ENCODE measurements around the gene AKAP6. TPM values are rescaled to one million over a fixed set of nuclear protein-coding genes. Genes with fewer than 3 reads are reported as not detected.

AKAP6 gene
- total RNA-seq, 1 experiment from 2014 or later: 2.6 TPM

- DNase-seq (ENCODE audit: low read depth, low spot score): no peak
- in situ Hi-C loops (cut with HindIII; ENCODE audit: low pct_unique_long_range_greater_than_20kb, low sequenced_read_pairs): no loop called here
Measured at GRCh38 chr14:32627545-32628298, 298.6 kb downstream of the AKAP6 start.

- no peak for DNase-seq (ENCODE audit: low read depth, low spot score)
- in situ Hi-C loops (cut with HindIII; ENCODE audit: low pct_unique_long_range_greater_than_20kb, low sequenced_read_pairs): no loop called here
Measured at GRCh38 chr14:32629236-32629635, 300.1 kb downstream of the AKAP6 start.

GRCh38 chr14:32630701-32631100, 301.6 kb downstream of the AKAP6 start:
- in situ Hi-C loops (cut with HindIII; ENCODE audit: low pct_unique_long_range_greater_than_20kb, low sequenced_read_pairs): no loop called here
- no peak for DNase-seq (ENCODE audit: low read depth, low spot score)

GRCh38 chr14:32633224-32633859, 304.2 kb downstream of the AKAP6 start:
- DNase-seq (ENCODE audit: low read depth, low spot score): no peak
- in situ Hi-C loops (cut with HindIII; ENCODE audit: low pct_unique_long_range_greater_than_20kb, low sequenced_read_pairs): no loop called here

- no peak for DNase-seq (ENCODE audit: low read depth, low spot score)
- in situ Hi-C loops (cut with HindIII; ENCODE audit: low pct_unique_long_range_greater_than_20kb, low sequenced_read_pairs): no loop called here
Measured at GRCh38 chr14:32633930-32634329, 304.8 kb downstream of the AKAP6 start.

- in situ Hi-C loops (cut with HindIII; ENCODE audit: low pct_unique_long_range_greater_than_20kb, low sequenced_read_pairs): no loop called here
Measured at GRCh38 chr14:32635061-32635719, 306.1 kb downstream of the AKAP6 start.

GRCh38 chr14:32637582-32637981, 308.5 kb downstream of the AKAP6 start:
- DNase-seq (ENCODE audit: low read depth, low spot score): no peak
- in situ Hi-C loops (cut with HindIII; ENCODE audit: low pct_unique_long_range_greater_than_20kb, low sequenced_read_pairs): no loop called here

More at GRCh38 chr14:32635061-32635719, 306.1 kb downstream of the AKAP6 start:
- DNase-seq (ENCODE audit: low read depth, low spot score): peak; percentile 21

GRCh38 chr14:32639208-32639607, 310.1 kb downstream of the AKAP6 start:
- in situ Hi-C loops (cut with HindIII; ENCODE audit: low pct_unique_long_range_greater_than_20kb, low sequenced_read_pairs): no loop called here
- no peak for DNase-seq (ENCODE audit: low read depth, low spot score)

- DNase-seq (ENCODE audit: low read depth, low spot score): no peak
- in situ Hi-C loops (cut with HindIII; ENCODE audit: low pct_unique_long_range_greater_than_20kb, low sequenced_read_pairs): no loop called here
Measured at GRCh38 chr14:32645551-32645950, 316.5 kb downstream of the AKAP6 start.

GRCh38 chr14:32648434-32648833, 319.3 kb downstream of the AKAP6 start:
- no peak for DNase-seq (ENCODE audit: low read depth, low spot score)
- in situ Hi-C loops (cut with HindIII; ENCODE audit: low pct_unique_long_range_greater_than_20kb, low sequenced_read_pairs): no loop called here

GRCh38 chr14:32650030-32650429, 320.9 kb downstream of the AKAP6 start:
- in situ Hi-C loops (cut with HindIII; ENCODE audit: low pct_unique_long_range_greater_than_20kb, low sequenced_read_pairs): no loop called here
- DNase-seq (ENCODE audit: low read depth, low spot score): no peak

GRCh38 chr14:32650665-32651064, 321.6 kb downstream of the AKAP6 start:
- in situ Hi-C loops (cut with HindIII; ENCODE audit: low pct_unique_long_range_greater_than_20kb, low sequenced_read_pairs): no loop called here
- DNase-seq (ENCODE audit: low read depth, low spot score): no peak

- in situ Hi-C loops (cut with HindIII; ENCODE audit: low pct_unique_long_range_greater_than_20kb, low sequenced_read_pairs): no loop called here
- DNase-seq (ENCODE audit: low read depth, low spot score): no peak
Measured at GRCh38 chr14:32654106-32654505, 325.0 kb downstream of the AKAP6 start.

GRCh38 chr14:32656601-32657000, 327.5 kb downstream of the AKAP6 start:
- no peak for DNase-seq (ENCODE audit: low read depth, low spot score)
- in situ Hi-C loops (cut with HindIII; ENCODE audit: low pct_unique_long_range_greater_than_20kb, low sequenced_read_pairs): no loop called here

GRCh38 chr14:32657081-32657480, 328.0 kb downstream of the AKAP6 start:
- no peak for DNase-seq (ENCODE audit: low read depth, low spot score)
- in situ Hi-C loops (cut with HindIII; ENCODE audit: low pct_unique_long_range_greater_than_20kb, low sequenced_read_pairs): no loop called here

- in situ Hi-C loops (cut with HindIII; ENCODE audit: low pct_unique_long_range_greater_than_20kb, low sequenced_read_pairs): no loop called here
- DNase-seq (ENCODE audit: low read depth, low spot score): no peak
Measured at GRCh38 chr14:32661216-32661615, 332.1 kb downstream of the AKAP6 start.

GRCh38 chr14:32662211-32662610, 333.1 kb downstream of the AKAP6 start:
- DNase-seq (ENCODE audit: low read depth, low spot score): no peak
- in situ Hi-C loops (cut with HindIII; ENCODE audit: low pct_unique_long_range_greater_than_20kb, low sequenced_read_pairs): no loop called here

GRCh38 chr14:32666308-32666707, 337.2 kb downstream of the AKAP6 start:
- in situ Hi-C loops (cut with HindIII; ENCODE audit: low pct_unique_long_range_greater_than_20kb, low sequenced_read_pairs): no loop called here
- no peak for DNase-seq (ENCODE audit: low read depth, low spot score)

- in situ Hi-C loops (cut with HindIII; ENCODE audit: low pct_unique_long_range_greater_than_20kb, low sequenced_read_pairs): no loop called here
- no peak for DNase-seq (ENCODE audit: low read depth, low spot score)
Measured at GRCh38 chr14:32667287-32667686, 338.2 kb downstream of the AKAP6 start.
